ENCODE results near the gene LRRIQ3. TPM values are rescaled to one million over a fixed set of nuclear protein-coding genes. Genes with fewer than 3 reads are reported as not detected.

The LRRIQ3 gene
- total and polyA plus RNA-seq, 8 donors = 0.20 to 2.2 (median 0.50) TPM; not detected in 4

- H3K4me1 ChIP-seq = no peaks in the 10 kb centered on the region
- WGBS, 5 donors = 82 to 100% (median 87%) methylated on average over 2 to 3 of the region's 3 CpGs
- intact Hi-C loops (cut with DNase I; ENCODE audit: low total_unique reads) = no loop called here
- no peaks in the 10 kb centered on the region for H3K36me3 ChIP-seq
- H3K4me3 ChIP-seq = no peak overlapping the region
- no peaks in the 10 kb centered on the region for H3K27me3 ChIP-seq
- no peak for DNase-seq
- H3K9me3 ChIP-seq = peaks cover 0 to 14% (median 9%) of the 10 kb centered on the region in 4 donors
- TF ChIP-seq EP300 (IDR thresholded peaks at IDR 0.05) = no peak
- no peak for TF ChIP-seq POLR2AphosphoS5 (IDR thresholded peaks at IDR 0.05)
- TF ChIP-seq CTCF (IDR thresholded peaks at IDR 0.05) = no peak
- TF ChIP-seq POLR2A (IDR thresholded peaks at IDR 0.05) = no peak
- no peak overlapping the region for H3K27ac ChIP-seq
These were observed 159.9 kb downstream of the LRRIQ3 start for GRCh38 chr1:74038042-74038441.

- Histone ChIP-seq H3K9me3 (no peaks in the 10 kb centered on the region), H3K4me3 (no peak overlapping the region), H3K4me1 (no peaks in the 10 kb centered on the region), H3K27ac (no peak overlapping the region), H3K27me3 (no peaks in the 10 kb centered on the region), H3K36me3 (no peaks in the 10 kb centered on the region)
- WGBS, 5 donors = 17 to 36% (median 26%) methylated on average over 1 of the region's 1 CpG
- TF ChIP-seq POLR2AphosphoS5 (IDR thresholded peaks at IDR 0.05) (no peak), EP300 (IDR thresholded peaks at IDR 0.05) (no peak), POLR2A (IDR thresholded peaks at IDR 0.05) (no peak), CTCF (IDR thresholded peaks at IDR 0.05) (no peak)
- no peak for DNase-seq
- intact Hi-C loops (cut with DNase I; ENCODE audit: low total_unique reads) = no loop called here
These were observed 185.4 kb downstream of the LRRIQ3 start for GRCh38 chr1:74012583-74012982.

GRCh38 chr1:74011736-74012135 is 186.2 kb downstream of the LRRIQ3 start:
- intact Hi-C loops (cut with DNase I; ENCODE audit: low total_unique reads) = no loop called here
- DNase-seq = no peak
- Histone ChIP-seq H3K27me3 (no peaks in the 10 kb centered on the region), H3K4me3 (no peak overlapping the region), H3K9me3 (no peaks in the 10 kb centered on the region), H3K27ac (no peak overlapping the region), H3K4me1 (no peaks in the 10 kb centered on the region), H3K36me3 (no peaks in the 10 kb centered on the region)
- TF ChIP-seq POLR2AphosphoS5 (IDR thresholded peaks at IDR 0.05) (no peak), EP300 (IDR thresholded peaks at IDR 0.05) (no peak), CTCF (IDR thresholded peaks at IDR 0.05) (no peak), POLR2A (IDR thresholded peaks at IDR 0.05) (no peak)

GRCh38 chr1:74010206-74010605 is 187.8 kb downstream of the LRRIQ3 start:
- H3K27ac ChIP-seq = no peak overlapping the region
- 73 to 96% (median 84%) methylated on average over 7 of the region's 7 CpGs for WGBS, 5 donors

More at GRCh38 chr1:74010206-74010605, 187.8 kb downstream of the LRRIQ3 start:
- Histone ChIP-seq H3K9me3 (no peaks in the 10 kb centered on the region), H3K4me3 (no peak overlapping the region), H3K36me3 (no peaks in the 10 kb centered on the region), H3K4me1 (no peaks in the 10 kb centered on the region), H3K27me3 (no peaks in the 10 kb centered on the region)
- intact Hi-C loops (cut with DNase I; ENCODE audit: low total_unique reads) = no loop called here
- TF ChIP-seq CTCF (IDR thresholded peaks at IDR 0.05) (no peak), POLR2AphosphoS5 (IDR thresholded peaks at IDR 0.05) (no peak), POLR2A (IDR thresholded peaks at IDR 0.05) (no peak), EP300 (IDR thresholded peaks at IDR 0.05) (no peak)
- peak in 1 of 2 donors; percentile 6 for DNase-seq

Measured in stomach (tissue), 9 donors.